WTC11 (cell line): ENCODE measurements around the gene CCDC51. TPM values are rescaled to one million over a fixed set of nuclear protein-coding genes. Genes with fewer than 3 reads are reported as not detected.

Source experiments
- AFF4 ChIP-seq: sonication (generic); formaldehyde crosslinking; IDR thresholded peaks from 2 replicates; pipeline ENCODE4 v1.8.1; 2023; ENCODE audit warnings: mild to moderate bottlenecking, missing genetic modification reagents, borderline replicate concordance
- AR ChIP-seq: fragments of 250-450 bp; sonication (Bioruptor Pico); IDR thresholded peaks from 2 replicates; pipeline ENCODE4 v1.9.0; 2021; ENCODE audit warnings: mild to moderate bottlenecking
- ATF2 ChIP-seq: sonication (generic); formaldehyde crosslinking; IDR thresholded peaks from 2 replicates; pipeline ENCODE4 v1.8.1; 2022; ENCODE audit warnings: low read depth, missing genetic modification reagents, borderline replicate concordance
- ATF3 ChIP-seq: sonication (generic); formaldehyde crosslinking; conservative IDR thresholded peaks from 2 replicates; pipeline ENCODE4 v1.8.1; 2022; ENCODE audit warnings: mild to moderate bottlenecking, missing genetic modification reagents
- CREM ChIP-seq: sonication (generic); formaldehyde crosslinking; IDR thresholded peaks from 2 replicates; pipeline ENCODE4 v1.8.1; 2022; ENCODE audit warnings: mild to moderate bottlenecking, missing genetic modification reagents, moderate library complexity
- E2F5 ChIP-seq: sonication (generic); formaldehyde crosslinking; IDR thresholded peaks from 2 replicates; pipeline ENCODE4 v1.8.1; 2022; ENCODE audit warnings: mild to moderate bottlenecking, moderate library complexity, missing genetic modification reagents
- EMX1 ChIP-seq: fragments of 250-450 bp; sonication (Bioruptor Pico); IDR thresholded peaks from 2 replicates; pipeline ENCODE4 v1.8.0; 2021; ENCODE audit warnings: mild to moderate bottlenecking
- ETV6 ChIP-seq: sonication (generic); formaldehyde crosslinking; IDR thresholded peaks from 2 replicates; pipeline ENCODE4 v1.8.1; 2022; ENCODE audit warnings: mild to moderate bottlenecking, missing genetic modification reagents
- FOXP4 ChIP-seq: sonication (generic); formaldehyde crosslinking; IDR thresholded peaks from 2 replicates; pipeline ENCODE4 v1.8.0; 2022; ENCODE audit warnings: mild to moderate bottlenecking, missing genetic modification reagents
- IRF1 ChIP-seq: sonication (generic); formaldehyde crosslinking; IDR thresholded peaks from 2 replicates; pipeline ENCODE4 v1.8.0; 2023; ENCODE audit warnings: missing genetic modification reagents
- MYBL2 ChIP-seq: sonication (generic); formaldehyde crosslinking; IDR thresholded peaks from 2 replicates; pipeline ENCODE4 v1.8.1; 2023; ENCODE audit warnings: mild to moderate bottlenecking, moderate library complexity, missing genetic modification reagents
- NFE2L1 ChIP-seq: sonication (generic); formaldehyde crosslinking; IDR thresholded peaks from 2 replicates; pipeline ENCODE4 v1.8.1; 2023; ENCODE audit warnings: missing genetic modification reagents
- NFYB ChIP-seq: sonication (generic); formaldehyde crosslinking; conservative IDR thresholded peaks from 2 replicates; pipeline ENCODE4 v1.8.0; 2022; ENCODE audit warnings: low read depth, missing genetic modification reagents
- PRDM15 ChIP-seq: sonication (generic); formaldehyde crosslinking; IDR thresholded peaks from 2 replicates; pipeline ENCODE4 v1.8.0; 2022; ENCODE audit warnings: missing genetic modification reagents
- TCF7 ChIP-seq: sonication (generic); formaldehyde crosslinking; IDR thresholded peaks from 2 replicates; pipeline ENCODE4 v1.8.0; 2022; ENCODE audit warnings: mild to moderate bottlenecking, low read depth, missing genetic modification reagents, moderate library complexity
- TEAD4 ChIP-seq: sonication (generic); formaldehyde crosslinking; IDR thresholded peaks from 2 replicates; pipeline ENCODE4 v1.8.0; 2022; ENCODE audit warnings: mild to moderate bottlenecking, missing genetic modification reagents
- ZMAT4 ChIP-seq: fragments of 250-450 bp; sonication (Bioruptor Pico); IDR thresholded peaks from 2 replicates; pipeline ENCODE4 v1.9.0; 2021; ENCODE audit warnings: mild to moderate bottlenecking
- ZNF232 ChIP-seq: sonication (generic); formaldehyde crosslinking; IDR thresholded peaks from 2 replicates; pipeline ENCODE4 v1.8.0; 2022; ENCODE audit warnings: mild to moderate bottlenecking, missing genetic modification reagents
- ZNF263 ChIP-seq: sonication (generic); formaldehyde crosslinking; IDR thresholded peaks from 2 replicates; pipeline ENCODE4 v1.8.1; 2022; ENCODE audit warnings: low read depth, mild to moderate bottlenecking, moderate library complexity, missing genetic modification reagents
- ZNF425 ChIP-seq: fragments of 250-450 bp; sonication (Bioruptor Pico); conservative IDR thresholded peaks from 2 replicates; pipeline ENCODE4 v1.9.0; 2021; ENCODE audit warnings: mild to moderate bottlenecking
- total RNA-seq: library from RNA; stranded (reverse); gene quantifications from 3 replicates; pipeline ENCODE4 v1.2.3, GENCODE V29; 2021

CCDC51 gene
- total RNA-seq, 1 experiment from 2014 or later = 25.1 TPM

- no peak for TF ChIP-seq AR (CRISPR knock-in tag)
- no peak for TF ChIP-seq ZNF425 (CRISPR knock-in tag)
- TF ChIP-seq NFE2L1 = no peak
- no peak for TF ChIP-seq ZNF263
- TF ChIP-seq AFF4 (CRISPR knock-in tag) = no peak
- TF ChIP-seq CREM (CRISPR knock-in tag) = no peak
- TF ChIP-seq EMX1 (CRISPR knock-in tag) = no peak
- no peak for TF ChIP-seq TCF7
- TF ChIP-seq IRF1 (CRISPR knock-in tag) = no peak
- TF ChIP-seq E2F5 = no peak
- TF ChIP-seq ATF2 (CRISPR knock-in tag) = no peak
- no peak for TF ChIP-seq ATF3 (CRISPR knock-in tag)
- peak; percentile 1; the same call in 1 of the 2 replicates for TF ChIP-seq FOXP4 (CRISPR knock-in tag)
- TF ChIP-seq TEAD4 = no peak
- no peak for TF ChIP-seq ZNF232 (CRISPR knock-in tag)
- TF ChIP-seq MYBL2 = no peak
- TF ChIP-seq PRDM15 = no peak
- TF ChIP-seq NFYB = no peak
- TF ChIP-seq ETV6 (CRISPR knock-in tag) = no peak; the same call in 1 of the 2 replicates
- no peak for TF ChIP-seq ZMAT4 (CRISPR knock-in tag)
Measured at GRCh38 chr3:48429317-48429959, 10.5 kb downstream of the CCDC51 start (continued).
